Measurements from ENCODE around the gene LTA4H.

Gene LTA4H

GRCh38 chr12:95953000-95953399 is 82.4 kb downstream of the LTA4H start:
- Histone ChIP-seq H3K4me1 (ENCODE audit: control insufficient read depth, insufficient read depth, low read length, poor library complexity, severe bottlenecking) (no peaks in the 10 kb centered on the region), H3K36me3 (ENCODE audit: control insufficient read depth, insufficient read depth, low read length) (no peaks in the 10 kb centered on the region), H3K4me3 (ENCODE audit: extremely low read depth, insufficient read depth, low read length, poor library complexity, severe bottlenecking) (no peak overlapping the region), H3K9me3 (ENCODE audit: control insufficient read depth, low read length) (no peaks in the 10 kb centered on the region), H3K27ac (ENCODE audit: low read depth, low read length, severe bottlenecking) (no peak overlapping the region)
- no CpG with 5 or more reads among the region's 1 CpG for WGBS, 2 experiments (ENCODE audit: insufficient coverage in 2 of 2)

- Histone ChIP-seq H3K27ac (ENCODE audit: low read depth, low read length, severe bottlenecking) (no peak overlapping the region), H3K36me3 (ENCODE audit: control insufficient read depth, insufficient read depth, low read length) (no peaks in the 10 kb centered on the region), H3K4me1 (ENCODE audit: control insufficient read depth, insufficient read depth, low read length, poor library complexity, severe bottlenecking) (no peaks in the 10 kb centered on the region), H3K9me3 (ENCODE audit: control insufficient read depth, low read length) (no peaks in the 10 kb centered on the region), H3K4me3 (ENCODE audit: extremely low read depth, insufficient read depth, low read length, poor library complexity, severe bottlenecking) (no peak overlapping the region)
Measured at GRCh38 chr12:95951515-95951914, 83.9 kb downstream of the LTA4H start.
